HG02885 (cell line): ENCODE measurements around the gene SLC32A1.

ENCODE experiments used
- ATAC-seq: cut with Tn5 transposase; IDR thresholded peaks from one replicate; pipeline ENCODE4 v1.9.1; 2021; ENCODE audit warnings: mild to moderate bottlenecking; ENCODE audit not compliant: unreplicated experiment, poor library complexity

Gene SLC32A1

GRCh38 chr20:38748097-38748860 lies 24.0 kb downstream of the SLC32A1 start, which contains the start of gene ACTR5:
Gene ACTR5 (plus strand): TSS chr20:38748460. CDS start chr20:38748479, 19 bp downstream.
- peak; percentile 84 for ATAC-seq

GRCh38 chr20:38748861-38749149 lies 24.5 kb downstream of the SLC32A1 start:
- ATAC-seq = peak; percentile 33

- no peak for ATAC-seq
Measured at GRCh38 chr20:38751360-38751976, 27.2 kb downstream of the SLC32A1 start.

- ATAC-seq = no peak
Measured at GRCh38 chr20:38752029-38752428, 27.7 kb downstream of the SLC32A1 start.

GRCh38 chr20:38754924-38755323 lies 30.6 kb downstream of the SLC32A1 start:
- no peak for ATAC-seq

GRCh38 chr20:38755324-38755910 lies 31.1 kb downstream of the SLC32A1 start:
- no peak for ATAC-seq

- ATAC-seq = no peak
Measured at GRCh38 chr20:38757145-38757775, 33.0 kb downstream of the SLC32A1 start.

GRCh38 chr20:38759106-38759505 lies 34.8 kb downstream of the SLC32A1 start:
- ATAC-seq = no peak

GRCh38 chr20:38760978-38761377 lies 36.7 kb downstream of the SLC32A1 start:
- no peak for ATAC-seq

GRCh38 chr20:38762174-38762573 lies 37.9 kb downstream of the SLC32A1 start:
- no peak for ATAC-seq

GRCh38 chr20:38763616-38764015 lies 39.3 kb downstream of the SLC32A1 start:
- ATAC-seq = no peak

GRCh38 chr20:38764567-38765318 lies 40.5 kb downstream of the SLC32A1 start:
- ATAC-seq = no peak

GRCh38 chr20:38766071-38766470 lies 41.8 kb downstream of the SLC32A1 start:
- ATAC-seq = no peak

GRCh38 chr20:38769376-38770295 lies 45.4 kb downstream of the SLC32A1 start:
- ATAC-seq = no peak

GRCh38 chr20:38770546-38770945 lies 46.3 kb downstream of the SLC32A1 start:
- no peak for ATAC-seq

GRCh38 chr20:38770970-38771369 lies 46.7 kb downstream of the SLC32A1 start:
- ATAC-seq = no peak

- ATAC-seq = no peak
Measured at GRCh38 chr20:38771621-38772020, 47.3 kb downstream of the SLC32A1 start.

- ATAC-seq = no peak
Measured at GRCh38 chr20:38774167-38774566, 49.9 kb downstream of the SLC32A1 start.

GRCh38 chr20:38776363-38776762 lies 52.1 kb downstream of the SLC32A1 start:
- ATAC-seq = no peak
